GM18499 (cell line): ENCODE results near the gene HSD17B4.

Experiments used
- ATAC-seq: cut with Tn5 transposase; IDR thresholded peaks from one replicate; pipeline ENCODE4 v1.9.1; 2021; ENCODE audit warnings: moderate number of reproducible peaks; ENCODE audit not compliant: insufficient read depth, unreplicated experiment

The HSD17B4 gene

GRCh38 chr5:119578937-119579336 is 126.6 kb downstream of the HSD17B4 start:
- ATAC-seq: peak; percentile 79

GRCh38 chr5:119582987-119583386 is 130.7 kb downstream of the HSD17B4 start:
- no peak for ATAC-seq

GRCh38 chr5:119583684-119584083 is 131.4 kb downstream of the HSD17B4 start:
- peak; percentile 76 for ATAC-seq
